HCT116 (cell line): ENCODE data around the gene IRF9. TPM values are rescaled to one million over a fixed set of nuclear protein-coding genes. Genes with fewer than 3 reads are reported as not detected.

Source experiments
- ATAC-seq: fragments of 200-7000 bp; cut with Tn5 transposase; 2 replicates; pipeline ENCODE4 v1.9.1; 2020; ENCODE audit warnings: mild to moderate bottlenecking, moderate library complexity
- BruUV-seq: library from RNA; stranded (reverse); fragments of 400-500 nt; replicated peaks from 2 replicates; lab custom pipeline; 2021; lab: Mats Ljungman, UMichigan
- CTCF ChIA-PET: fragments of 300-600 bp; sonication (Branson Sonifier 250); formaldehyde crosslinking; loops from one replicate; lab custom pipeline; 2021; ENCODE audit warnings: antibody characterized with exemption; lab: Charles Lee
- POLR2A ChIA-PET: fragments of 300-600, 350-600 bp; sonication (Branson Sonifier 250); formaldehyde crosslinking; loops from one replicate; lab custom pipeline; 2021; ENCODE audit warnings: antibody characterized with exemption; lab: Charles Lee
- RAD21 ChIA-PET, 2 experiments: fragments of 300-600 bp; sonication (Branson Sonifier 250); formaldehyde crosslinking; loops; one replicate each; lab custom pipeline; 2023; ENCODE audit warnings: low total read pairs in 2 of 2; ENCODE audit not compliant: uncharacterized antibody in 2 of 2, unreplicated experiment in 2 of 2, low non-redundant PET in 1 of 2; lab: Charles Lee
- DNase-seq: peaks from one replicate; pipeline ENCODE4 v3.0.0-alpha.2; 2010; ENCODE audit warnings: low read depth, low spot score
- H2AFZ ChIP-seq: fragments of 200-600 bp; shearing (Covaris generic), sonication (generic); 2 replicates; pipeline ENCODE4 v1.6.1; 2017; ENCODE audit warnings: low read depth, mixed run types, mixed read lengths, antibody characterized with exemption, low read length; ENCODE audit not compliant: poor library complexity, severe bottlenecking
- H3K27ac ChIP-seq: 2 replicates; pipeline ENCODE4 v1.5.1; 2012; ENCODE audit warnings: low read depth, low read length
- H3K27me3 ChIP-seq: fragments of 200-600 bp; sonication (generic); 2 replicates; pipeline ENCODE4 v1.6.1; 2016; ENCODE audit warnings: mixed run types, low read length, mixed read lengths; ENCODE audit not compliant: insufficient read depth
- H3K36me3 ChIP-seq, 2 experiments: fragments of 200-500 bp in 1 of 2; fragments of 200-600 bp in 1 of 2; sonication (Bioruptor generic) in 1 of 2; sonication (generic) in 1 of 2; 2 replicates each; pipeline versions ENCODE4 v1.5.1 to v1.6.1; 2014 to 2016; ENCODE audit warnings: low read length in 2 of 2, inconsistent platforms in 1 of 2, mixed read lengths in 1 of 2, mixed run types in 1 of 2; ENCODE audit not compliant: insufficient read depth in 2 of 2, control insufficient read depth in 1 of 2
- H3K4me1 ChIP-seq, 2 experiments: fragments of 200-600 bp in 1 of 2; sonication (generic) in 1 of 2; 2 replicates each; pipeline versions ENCODE4 v1.5.1 to v1.6.1; 2012 to 2017; ENCODE audit warnings: low read length in 2 of 2, inconsistent platforms in 1 of 2, mild to moderate bottlenecking in 1 of 2, mixed read lengths in 1 of 2, mixed run types in 1 of 2, moderate library complexity in 1 of 2; ENCODE audit not compliant: insufficient read depth in 2 of 2, control insufficient read depth in 1 of 2
- H3K4me2 ChIP-seq: fragments of 200-600 bp; sonication (generic); 2 replicates; pipeline ENCODE4 v1.6.1; 2017; ENCODE audit warnings: mixed run types, low read length, mixed read lengths
- H3K4me3 ChIP-seq, 2 experiments: fragments of 200-600 bp in 1 of 2; sonication (generic) in 1 of 2; replicated peaks in 1 of 2; 2 replicates each; pipeline ENCODE4 v1.5.1; 2011 to 2016; ENCODE audit warnings: low read length in 2 of 2, control low read depth in 1 of 2, low read depth in 1 of 2, mild to moderate bottlenecking in 1 of 2, mixed read lengths in 1 of 2, mixed run types in 1 of 2
- H3K79me2 ChIP-seq: fragments of 200-600 bp; sonication (generic); 2 replicates; pipeline ENCODE4 v1.6.1; 2017; ENCODE audit warnings: mild to moderate bottlenecking, mixed run types, low read length, moderate library complexity, mixed read lengths; ENCODE audit not compliant: insufficient read depth
- H3K9ac ChIP-seq: fragments of 200-600 bp; sonication (generic); 2 replicates; pipeline ENCODE4 v1.6.1; 2016; ENCODE audit warnings: low read length, mixed read lengths
- H3K9me2 ChIP-seq: fragments of 200-600 bp; sonication (generic), shearing (Covaris generic); 2 replicates; pipeline ENCODE4 v1.6.1; 2017; ENCODE audit warnings: mixed run types, mild to moderate bottlenecking, moderate library complexity; ENCODE audit not compliant: insufficient read depth
- H3K9me3 ChIP-seq, 2 experiments: fragments of 200-500 bp in 1 of 2; fragments of 200-600 bp in 1 of 2; sonication (Bioruptor generic) in 1 of 2; sonication (generic) in 1 of 2; 2 replicates each; pipeline ENCODE4 v1.6.1; 2014 to 2017; ENCODE audit warnings: low read length in 2 of 2, mixed read lengths in 2 of 2, inconsistent platforms in 1 of 2, low read depth in 1 of 2, mild to moderate bottlenecking in 1 of 2, mixed run types in 1 of 2, moderate library complexity in 1 of 2; ENCODE audit not compliant: control insufficient read depth in 1 of 2, insufficient read depth in 1 of 2
- H4K20me1 ChIP-seq: fragments of 200-600 bp; sonication (generic), shearing (Covaris generic); 2 replicates; pipeline ENCODE4 v1.6.1; 2017; ENCODE audit warnings: mixed run types, mild to moderate bottlenecking, moderate library complexity; ENCODE audit not compliant: insufficient read depth
- CBX3 ChIP-seq: IDR thresholded peaks from 2 replicates; pipeline ENCODE4 v1.6.1; 2012; ENCODE audit warnings: low read depth
- CEBPB ChIP-seq: IDR thresholded peaks from 2 replicates; pipeline ENCODE4 v1.6.1; 2012; ENCODE audit warnings: low read depth
- ELF1 ChIP-seq: IDR thresholded peaks from 2 replicates; pipeline ENCODE4 v1.6.1; 2012; ENCODE audit warnings: low read depth, borderline replicate concordance
- EZH2phosphoT487 ChIP-seq: fragments of 200-600 bp; IDR thresholded peaks from 2 replicates; pipeline ENCODE4 v1.6.1; 2018; ENCODE audit warnings: antibody characterized with exemption, borderline replicate concordance
- JUND ChIP-seq: IDR thresholded peaks from 2 replicates; pipeline ENCODE4 v1.6.1; 2012
- POLR2A ChIP-seq: IDR thresholded peaks from 2 replicates; pipeline ENCODE4 v1.7.0; 2011; ENCODE audit warnings: borderline replicate concordance; ENCODE audit not compliant: insufficient read depth, insufficient read length; ENCODE audit errors: extremely low read depth
- POLR2AphosphoS5 ChIP-seq: IDR thresholded peaks from 2 replicates; pipeline ENCODE4 v1.6.1; 2011; ENCODE audit warnings: mild to moderate bottlenecking, low read depth, low read length, moderate library complexity
- RAD21 ChIP-seq: IDR thresholded peaks from 2 replicates; pipeline ENCODE4 v1.6.1; 2012; ENCODE audit warnings: low read depth, mild to moderate bottlenecking
- SIN3A ChIP-seq: IDR thresholded peaks from 2 replicates; pipeline ENCODE4 v1.6.1; 2012; ENCODE audit warnings: low read depth
- SP1 ChIP-seq: IDR thresholded peaks from 2 replicates; pipeline ENCODE4 v1.6.1; 2012; ENCODE audit warnings: low read depth
- TCF7L2 ChIP-seq: IDR thresholded peaks from 2 replicates; pipeline ENCODE4 v1.7.0; 2011; ENCODE audit warnings: borderline replicate concordance, inconsistent platforms; ENCODE audit not compliant: insufficient read depth, insufficient read length; ENCODE audit errors: extremely low read depth
- YY1 ChIP-seq: IDR thresholded peaks from 2 replicates; pipeline ENCODE4 v1.6.1; 2011; ENCODE audit warnings: low read length, low read depth, moderate library complexity, mild to moderate bottlenecking; ENCODE audit not compliant: insufficient replicate concordance; ENCODE audit errors: extremely low read depth
- ZFX ChIP-seq: fragments of 450-650 bp; IDR thresholded peaks from 2 replicates; pipeline ENCODE4 v1.6.1; 2017
- ZNF274 ChIP-seq: fragments of 200-500 bp; sonication (Bioruptor generic); IDR thresholded peaks from 2 replicates; pipeline ENCODE4 v1.6.1; 2014; ENCODE audit warnings: mild to moderate bottlenecking, low read depth, low read length, inconsistent platforms
- intact Hi-C: fragments of 100-400 bp; cut with micrococcal nuclease; formaldehyde crosslinking; loops from 2 replicates; pipeline ENCODE4 v1.10.0; 2022
- total RNA-seq: library from RNA; stranded (reverse); gene quantifications from one replicate; pipeline ENCODE4 v1.2.1, GENCODE V29; 2021; ENCODE audit not compliant: unreplicated experiment
- TF ChIP-seq, protein P1 (sequence below): IDR thresholded peaks from 2 replicates; pipeline ENCODE4 v1.6.1; 2012; ENCODE audit warnings: low read depth
- TF ChIP-seq, protein P2 (sequence below): IDR thresholded peaks from 2 replicates; pipeline ENCODE4 v1.6.1; 2012
- TF ChIP-seq, protein P3 (sequence below), 3 experiments: fragments of 200-600 bp in 1 of 3; sonication (generic) in 1 of 3; IDR thresholded peaks in 2 of 3; conservative IDR thresholded peaks in 1 of 3; 2 replicates each; pipeline ENCODE4 v1.5.1; 2012 to 2017; ENCODE audit warnings: low read depth in 2 of 3, low read length in 2 of 3, antibody characterized with exemption in 1 of 3, borderline replicate concordance in 1 of 3, control low read depth in 1 of 3, mild to moderate bottlenecking in 1 of 3, mixed read lengths in 1 of 3, mixed run types in 1 of 3, moderate library complexity in 1 of 3; ENCODE audit not compliant: insufficient read depth in 1 of 3
- TF ChIP-seq, protein P4 (sequence below): IDR thresholded peaks from 2 replicates; pipeline ENCODE4 v1.6.1; 2012

The IRF9 gene
- total RNA-seq, 1 experiment from 2014 or later, result 21.7 TPM

DNA sequence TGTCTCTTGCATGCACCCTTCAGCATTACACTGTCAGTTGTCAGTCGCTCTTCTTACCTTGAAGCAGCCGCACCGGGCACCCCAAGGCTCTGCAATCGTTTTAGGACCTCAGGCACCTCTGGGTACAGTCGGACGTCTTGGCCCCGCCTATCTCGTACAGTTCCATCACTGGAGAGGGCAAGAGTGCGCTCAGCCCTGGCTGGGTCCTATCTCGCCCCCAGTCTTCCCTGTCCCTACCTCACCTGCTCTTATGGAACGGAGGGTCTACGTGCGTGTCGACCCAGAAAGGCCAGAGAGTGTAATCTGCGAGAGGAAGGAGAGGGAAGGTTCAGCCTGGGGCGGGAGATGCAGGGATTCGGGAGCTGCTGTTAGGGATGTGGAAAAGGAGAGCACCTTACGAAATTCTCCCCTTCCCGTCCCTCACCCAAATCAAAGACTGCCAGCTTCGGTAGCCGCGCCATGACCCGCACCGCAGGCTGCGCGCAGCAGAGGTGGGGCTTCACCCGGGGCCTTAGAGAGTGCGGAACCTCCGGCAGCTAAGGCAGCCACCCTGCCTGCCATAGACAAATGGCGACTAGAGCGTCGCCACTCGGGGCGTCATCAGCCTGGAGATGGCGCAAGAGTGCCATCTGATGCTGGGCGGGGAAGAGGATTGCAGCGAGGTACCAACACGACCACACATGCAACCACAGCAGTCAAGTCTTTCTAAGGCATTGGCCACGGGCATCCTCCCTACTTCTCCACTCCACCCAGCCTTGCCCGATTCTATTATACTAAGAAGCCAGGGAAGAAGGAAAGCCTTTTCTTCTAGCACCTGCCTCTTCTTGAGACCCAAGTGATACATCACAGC, 54.7 kb downstream of the IRF9 start, which contains the start of gene MDP1:
Gene MDP1, minus strand, starts transcription at position 572 of the 850 bp plus-strand sequence. Its CDS starts 111 bp downstream, at position 461.
- Histone ChIP-seq H3K9me3 (no peaks in the 10 kb centered on the region), H3K79me2 (peaks cover 30% of the 10 kb centered on the region), H3K9me2 (no peaks in the 10 kb centered on the region), H3K27me3 (no peaks in the 10 kb centered on the region), H3K4me3 (peak within 1 kb of the TSS; percentile 87 to 97), H3K4me1 (peaks cover 22 to 29% of the 10 kb centered on the region in 2 experiments), H4K20me1 (no peaks in the 10 kb centered on the region), H3K27ac (peak within 1 kb of the TSS; percentile 88), H3K9ac (peak within 1 kb of the TSS; percentile 77), H3K4me2 (peak within 1 kb of the TSS; percentile 87), H2AFZ (no peak within 1 kb of the TSS), H3K36me3 (peaks cover 0 to 4% of the 10 kb centered on the region in 2 experiments; a peak in 2 of 4 replicates)
- RAD21 ChIA-PET, result no interaction called here
- CTCF ChIA-PET, result interaction anchor here (0.8 to 1.5 kb wide), 6 partner anchors 13 to 93 kb away, joined by 3 to 10 read pairs (median 4); partner anchors contain the start of genes DHRS1, IRF9, NOP9 and RABGGTA
- TF ChIP-seq, protein P1, sequence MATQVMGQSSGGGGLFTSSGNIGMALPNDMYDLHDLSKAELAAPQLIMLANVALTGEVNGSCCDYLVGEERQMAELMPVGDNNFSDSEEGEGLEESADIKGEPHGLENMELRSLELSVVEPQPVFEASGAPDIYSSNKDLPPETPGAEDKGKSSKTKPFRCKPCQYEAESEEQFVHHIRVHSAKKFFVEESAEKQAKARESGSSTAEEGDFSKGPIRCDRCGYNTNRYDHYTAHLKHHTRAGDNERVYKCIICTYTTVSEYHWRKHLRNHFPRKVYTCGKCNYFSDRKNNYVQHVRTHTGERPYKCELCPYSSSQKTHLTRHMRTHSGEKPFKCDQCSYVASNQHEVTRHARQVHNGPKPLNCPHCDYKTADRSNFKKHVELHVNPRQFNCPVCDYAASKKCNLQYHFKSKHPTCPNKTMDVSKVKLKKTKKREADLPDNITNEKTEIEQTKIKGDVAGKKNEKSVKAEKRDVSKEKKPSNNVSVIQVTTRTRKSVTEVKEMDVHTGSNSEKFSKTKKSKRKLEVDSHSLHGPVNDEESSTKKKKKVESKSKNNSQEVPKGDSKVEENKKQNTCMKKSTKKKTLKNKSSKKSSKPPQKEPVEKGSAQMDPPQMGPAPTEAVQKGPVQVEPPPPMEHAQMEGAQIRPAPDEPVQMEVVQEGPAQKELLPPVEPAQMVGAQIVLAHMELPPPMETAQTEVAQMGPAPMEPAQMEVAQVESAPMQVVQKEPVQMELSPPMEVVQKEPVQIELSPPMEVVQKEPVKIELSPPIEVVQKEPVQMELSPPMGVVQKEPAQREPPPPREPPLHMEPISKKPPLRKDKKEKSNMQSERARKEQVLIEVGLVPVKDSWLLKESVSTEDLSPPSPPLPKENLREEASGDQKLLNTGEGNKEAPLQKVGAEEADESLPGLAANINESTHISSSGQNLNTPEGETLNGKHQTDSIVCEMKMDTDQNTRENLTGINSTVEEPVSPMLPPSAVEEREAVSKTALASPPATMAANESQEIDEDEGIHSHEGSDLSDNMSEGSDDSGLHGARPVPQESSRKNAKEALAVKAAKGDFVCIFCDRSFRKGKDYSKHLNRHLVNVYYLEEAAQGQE, result no peak
- TF ChIP-seq POLR2A (peak; percentile 75), ELF1 (no peak; the same call in 1 of the 2 replicates), TCF7L2 (peak; percentile 48), SIN3A (peak; percentile 83), EZH2phosphoT487 (no peak), CBX3 (peak; percentile 90), SP1 (peak; percentile 47), POLR2AphosphoS5 (peak; percentile 88), RAD21 (peak; percentile 61), ZNF274 (no peak), ZFX (peak; percentile 51; the same call in 1 of the 2 replicates), CEBPB (peak; percentile 88), YY1 (peak; percentile 87), JUND (peak; percentile 37; the same call in 1 of the 2 replicates)
- TF ChIP-seq, protein P2, sequence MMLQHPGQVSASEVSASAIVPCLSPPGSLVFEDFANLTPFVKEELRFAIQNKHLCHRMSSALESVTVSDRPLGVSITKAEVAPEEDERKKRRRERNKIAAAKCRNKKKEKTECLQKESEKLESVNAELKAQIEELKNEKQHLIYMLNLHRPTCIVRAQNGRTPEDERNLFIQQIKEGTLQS, result no peak
- TF ChIP-seq, protein P3, sequence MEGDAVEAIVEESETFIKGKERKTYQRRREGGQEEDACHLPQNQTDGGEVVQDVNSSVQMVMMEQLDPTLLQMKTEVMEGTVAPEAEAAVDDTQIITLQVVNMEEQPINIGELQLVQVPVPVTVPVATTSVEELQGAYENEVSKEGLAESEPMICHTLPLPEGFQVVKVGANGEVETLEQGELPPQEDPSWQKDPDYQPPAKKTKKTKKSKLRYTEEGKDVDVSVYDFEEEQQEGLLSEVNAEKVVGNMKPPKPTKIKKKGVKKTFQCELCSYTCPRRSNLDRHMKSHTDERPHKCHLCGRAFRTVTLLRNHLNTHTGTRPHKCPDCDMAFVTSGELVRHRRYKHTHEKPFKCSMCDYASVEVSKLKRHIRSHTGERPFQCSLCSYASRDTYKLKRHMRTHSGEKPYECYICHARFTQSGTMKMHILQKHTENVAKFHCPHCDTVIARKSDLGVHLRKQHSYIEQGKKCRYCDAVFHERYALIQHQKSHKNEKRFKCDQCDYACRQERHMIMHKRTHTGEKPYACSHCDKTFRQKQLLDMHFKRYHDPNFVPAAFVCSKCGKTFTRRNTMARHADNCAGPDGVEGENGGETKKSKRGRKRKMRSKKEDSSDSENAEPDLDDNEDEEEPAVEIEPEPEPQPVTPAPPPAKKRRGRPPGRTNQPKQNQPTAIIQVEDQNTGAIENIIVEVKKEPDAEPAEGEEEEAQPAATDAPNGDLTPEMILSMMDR (IDR thresholded peaks at IDR 0.05 in 2 of 3, conservative IDR thresholded peaks at IDR 0.05 in 1 of 3; ENCODE audit: borderline replicate concordance in 1 of 3, insufficient read depth in 1 of 3, low read depth in 2 of 3, low read length in 2 of 3), result peak; percentile 23 to 64 (median 40); a peak in 3 of 6 replicates
- TF ChIP-seq, protein P4, sequence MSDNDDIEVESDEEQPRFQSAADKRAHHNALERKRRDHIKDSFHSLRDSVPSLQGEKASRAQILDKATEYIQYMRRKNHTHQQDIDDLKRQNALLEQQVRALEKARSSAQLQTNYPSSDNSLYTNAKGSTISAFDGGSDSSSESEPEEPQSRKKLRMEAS, result peak; percentile 83
- TSS peak; percentile 16 for BruUV-seq
- intact Hi-C loops, result loop anchor here (1.0 to 10.0 kb wide), 3 partner anchors 17 to 219 kb away; partner anchors contain the start of genes GMPR2 and NEDD8
- POLR2A ChIA-PET, result interaction anchor here (1.1 to 1.2 kb wide), 2 partner anchors 13 to 27 kb away, joined by 3 to 6 read pairs; partner anchors contain the start of gene TINF2
- peak; percentile 72 for ATAC-seq
- peak; percentile 78 for DNase-seq
